GM19328 (cell line): ENCODE measurements around the gene CENPP.

Experiments
- ATAC-seq: cut with Tn5 transposase; IDR thresholded peaks from one replicate; pipeline ENCODE4 v1.9.1; 2021; ENCODE audit warnings: mild to moderate bottlenecking, moderate library complexity; ENCODE audit not compliant: unreplicated experiment

CENPP gene

DNA sequence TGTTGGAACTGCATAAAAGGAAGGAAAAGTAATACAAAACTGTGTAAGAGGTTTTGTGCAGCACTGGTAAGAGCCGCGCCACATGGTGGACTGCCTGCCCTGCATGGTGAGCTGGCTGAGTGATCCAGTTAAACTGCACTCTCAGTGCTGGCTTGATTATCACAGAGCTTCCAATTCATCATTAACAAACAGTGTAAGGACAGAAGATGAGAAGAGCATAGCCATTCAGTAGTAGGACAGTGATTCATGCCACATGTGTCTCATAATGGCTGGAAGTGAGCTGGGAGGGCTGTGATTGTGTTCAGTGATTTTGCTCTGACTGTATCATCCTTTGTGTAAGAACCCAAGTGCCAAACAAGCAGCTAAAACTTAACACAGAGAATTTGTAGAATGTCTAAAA is 142.5 kb downstream of the CENPP start:
- ATAC-seq: no peak

DNA sequence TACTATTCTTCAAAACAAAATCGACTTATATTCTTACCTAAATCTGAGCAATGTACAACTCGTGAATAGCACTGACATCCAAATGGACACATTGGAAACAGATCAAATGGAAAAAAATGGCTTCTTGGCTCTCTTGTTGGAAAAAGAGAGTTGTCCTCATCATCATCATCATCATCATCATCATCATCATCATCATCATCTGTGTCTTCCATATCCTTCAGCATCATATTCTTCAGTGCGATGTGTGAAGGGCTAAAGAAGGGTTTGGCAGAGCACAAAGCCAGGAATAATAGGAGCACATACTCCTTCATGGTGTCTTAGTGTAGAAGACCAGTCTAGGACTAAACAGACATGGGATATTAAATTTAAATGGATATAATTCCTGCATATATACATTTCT is 148.8 kb downstream of the CENPP start:
- ATAC-seq: no peak

DNA sequence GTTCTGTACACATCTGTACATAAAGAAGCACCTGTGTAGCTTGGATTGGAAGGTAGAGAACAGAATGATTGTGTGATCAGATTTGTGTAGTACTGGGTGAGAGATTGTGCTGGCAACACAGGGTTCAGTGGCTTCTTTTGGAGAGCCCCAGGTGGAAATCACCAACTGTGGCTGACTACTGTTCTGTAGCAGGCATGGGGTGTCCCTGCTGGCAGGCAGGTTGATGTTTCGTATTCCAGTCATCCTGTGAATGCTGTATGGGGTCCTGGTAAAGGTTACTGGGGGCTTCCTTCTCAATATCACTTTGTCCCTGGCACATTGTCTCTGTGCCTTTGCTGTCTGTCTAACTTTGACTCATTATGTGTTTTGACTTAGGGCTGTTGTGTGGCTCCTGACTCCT is 151.2 kb downstream of the CENPP start:
- ATAC-seq: no peak

DNA sequence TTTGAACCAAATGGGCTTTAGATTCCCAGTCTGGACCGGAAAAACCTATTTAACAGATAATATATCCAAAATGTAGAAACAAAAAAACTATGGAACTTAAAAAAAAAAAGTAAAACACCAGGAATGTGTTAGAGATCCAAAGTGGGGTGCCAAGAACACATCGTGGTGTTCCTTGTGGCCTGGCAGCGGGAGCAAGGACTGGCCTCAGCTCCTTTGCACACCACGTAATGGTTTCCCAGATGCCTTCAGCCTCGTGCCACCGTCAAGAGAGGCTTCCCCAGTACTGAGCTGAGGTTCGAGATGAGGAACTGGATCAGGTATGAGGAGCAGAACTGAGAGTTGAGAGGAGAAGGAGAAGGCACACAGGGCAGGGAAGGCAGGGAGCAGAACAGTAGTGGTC is 153.0 kb downstream of the CENPP start:
- no peak for ATAC-seq

DNA sequence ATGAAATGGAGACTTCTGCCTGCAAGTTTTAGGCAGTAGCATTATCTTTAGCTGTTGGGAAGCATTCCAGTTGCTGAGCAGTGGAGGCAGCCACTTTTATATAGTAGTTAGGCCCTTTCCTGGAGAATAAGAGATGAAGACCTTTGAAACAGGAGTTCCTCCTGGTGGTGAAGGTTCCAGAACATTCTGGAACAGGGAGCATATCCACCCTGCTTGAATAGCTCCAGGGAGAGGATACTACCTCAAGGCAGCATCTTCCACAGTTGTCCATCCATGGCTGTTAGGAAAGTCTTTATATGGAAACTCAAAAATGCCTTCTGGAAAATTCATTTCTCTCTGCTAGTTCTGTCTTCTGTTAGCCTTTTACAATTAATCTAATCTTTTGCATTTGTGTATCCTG is 153.6 kb downstream of the CENPP start:
- ATAC-seq: no peak

DNA sequence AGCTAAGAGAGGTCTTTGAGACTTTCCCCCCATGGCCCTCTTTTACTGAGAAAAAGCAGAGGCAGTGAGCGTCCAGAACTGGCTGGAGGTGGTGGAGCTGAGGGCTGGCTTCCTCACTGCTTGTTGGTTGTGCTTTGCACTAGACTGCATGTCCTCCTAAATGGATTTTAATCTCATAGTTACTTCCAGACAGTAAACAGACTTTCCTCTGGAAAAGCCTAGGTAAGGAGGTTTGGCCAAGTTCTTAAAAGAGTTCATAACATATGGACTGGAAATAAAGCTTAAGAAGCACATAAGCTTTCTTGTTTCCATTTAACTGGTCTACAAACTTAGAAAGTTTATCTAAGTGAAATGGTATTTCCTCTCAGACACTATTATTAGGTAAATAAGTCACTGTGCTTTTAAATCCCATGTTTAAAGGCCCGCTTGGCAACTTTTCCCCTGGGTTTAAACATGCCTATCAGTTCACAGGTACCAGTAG is 154.6 kb downstream of the CENPP start:
- ATAC-seq: no peak

DNA sequence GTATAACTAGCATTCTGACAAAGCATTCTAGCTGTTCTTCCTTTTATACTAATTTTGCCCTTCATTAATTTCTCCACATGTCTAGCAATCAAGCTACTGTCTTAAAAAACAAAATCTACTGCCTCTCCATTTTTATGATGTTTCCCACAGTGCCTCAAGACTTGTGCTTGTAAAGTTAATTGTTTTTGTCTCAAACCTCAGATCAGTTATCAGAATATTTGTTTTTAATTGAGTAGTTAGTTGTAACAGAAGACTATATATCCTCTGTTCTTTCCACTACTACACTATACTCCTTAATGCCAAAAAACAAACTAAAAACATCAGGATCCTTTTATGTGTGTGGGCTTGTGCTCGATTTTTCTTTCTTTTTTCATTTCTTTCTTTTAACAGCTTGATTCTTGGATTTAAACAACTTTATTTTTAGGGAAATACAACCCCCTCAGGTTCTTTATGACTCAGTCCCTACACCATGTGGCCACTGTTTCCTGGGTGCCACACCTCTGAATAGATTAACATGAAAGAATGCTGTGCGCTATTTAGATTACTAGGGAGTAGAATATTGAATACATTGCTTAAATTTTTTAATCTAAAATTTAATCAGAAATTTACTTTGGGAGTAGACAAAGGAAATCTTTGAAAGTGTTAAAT is 155.4 kb downstream of the CENPP start:
- ATAC-seq: no peak

DNA sequence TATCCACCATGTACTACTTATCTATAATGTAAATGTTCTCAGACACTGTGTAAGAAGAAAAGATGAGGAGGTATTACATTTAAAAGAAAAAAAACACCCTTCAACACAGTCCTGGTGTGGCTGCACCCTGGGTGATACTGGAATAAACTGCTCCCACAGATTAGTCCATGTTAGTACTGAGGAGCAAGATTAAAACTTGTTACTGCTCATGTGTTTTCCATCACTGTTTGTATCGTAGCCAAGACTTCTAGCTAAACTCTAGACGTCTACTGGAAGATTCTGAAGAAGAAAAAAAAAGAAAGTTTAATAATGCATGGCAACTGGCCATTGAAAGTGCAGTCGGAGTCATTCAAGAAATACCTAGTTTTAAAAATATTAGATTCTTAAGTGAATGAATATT is 156.6 kb downstream of the CENPP start, which contains the start of gene ASPN:
ASPN (minus strand) TSS at position 178 of the 400 bp plus-strand sequence.
- ATAC-seq: no peak

DNA sequence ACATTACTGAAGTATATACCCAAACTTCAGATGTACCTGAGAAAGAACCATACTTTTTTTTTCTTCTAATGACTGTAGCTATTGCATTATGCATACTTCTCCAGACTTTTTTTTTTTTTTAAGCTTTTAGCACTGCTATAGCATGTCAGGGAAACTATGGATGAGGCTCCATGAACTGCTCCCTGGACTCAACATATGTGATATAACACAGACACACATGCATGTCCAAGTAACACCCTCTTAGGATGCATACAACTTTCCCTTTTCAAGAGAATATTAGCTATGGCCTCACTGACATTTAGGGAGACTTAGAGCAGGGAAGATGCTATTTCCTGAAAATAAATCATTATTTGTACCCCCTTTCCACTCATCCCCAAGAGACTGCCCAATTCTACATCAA is 157.1 kb downstream of the CENPP start:
- no peak for ATAC-seq

DNA sequence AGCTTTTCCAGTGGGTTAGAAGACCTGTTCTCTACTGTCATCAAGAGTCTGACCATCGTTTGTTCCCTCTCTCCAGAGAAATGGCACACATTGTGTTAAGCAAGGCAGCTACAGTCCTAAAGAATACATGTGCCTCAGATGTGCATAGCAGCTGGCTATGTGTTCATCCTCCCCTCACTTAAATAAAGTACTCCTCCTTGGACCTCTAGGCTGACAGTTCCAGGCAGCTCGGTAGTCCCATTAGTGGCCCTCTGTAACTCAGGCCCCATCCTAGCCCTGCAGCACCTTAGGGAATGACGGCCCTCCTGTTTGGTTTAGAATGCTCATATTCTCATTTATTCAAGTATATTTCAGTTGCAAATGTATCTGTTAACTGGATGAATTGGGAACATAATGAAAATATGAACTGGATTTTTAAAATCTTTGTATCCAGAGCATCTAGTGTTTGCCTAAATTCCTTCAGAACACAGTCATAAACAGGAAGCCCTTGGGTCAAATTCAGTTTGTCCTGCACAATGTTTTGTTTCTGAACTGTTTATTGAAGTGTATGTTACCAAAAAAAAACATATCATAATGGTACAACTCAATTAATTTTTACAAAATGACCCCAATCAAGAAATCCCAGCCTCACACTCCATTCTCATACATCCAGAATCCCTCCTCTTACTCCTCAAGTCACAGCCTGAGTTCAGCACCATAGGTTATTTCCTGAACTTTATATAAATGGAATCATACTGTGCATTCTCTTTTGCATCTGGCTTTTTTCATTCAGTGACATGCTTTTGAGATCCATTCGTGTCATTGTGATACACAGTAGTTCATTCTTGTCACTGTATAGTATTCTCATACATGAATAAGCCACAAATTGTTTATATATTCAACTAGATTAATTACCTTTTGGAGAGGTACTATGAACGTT is 158.1 kb downstream of the CENPP start:
- ATAC-seq: no peak

DNA sequence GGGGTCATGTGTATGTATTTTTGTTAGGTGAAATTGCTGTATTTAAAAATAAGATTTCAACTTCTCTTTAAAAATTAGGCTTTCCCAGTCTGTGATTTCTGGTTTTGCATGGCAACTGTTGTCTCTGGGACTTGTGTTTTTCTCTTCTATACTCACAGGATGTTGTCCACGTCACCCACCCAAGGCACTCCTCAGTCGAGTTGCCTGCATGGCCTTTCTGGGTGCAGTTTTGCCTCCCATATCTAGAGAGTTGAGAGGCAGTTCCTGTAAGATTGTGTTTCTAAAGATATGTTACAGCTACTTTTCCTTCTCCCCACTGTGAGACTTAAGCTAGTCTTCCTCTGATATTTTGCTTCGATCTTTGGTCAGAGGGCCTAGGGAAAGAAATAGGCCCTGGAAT is 158.8 kb downstream of the CENPP start:
- no peak for ATAC-seq

DNA sequence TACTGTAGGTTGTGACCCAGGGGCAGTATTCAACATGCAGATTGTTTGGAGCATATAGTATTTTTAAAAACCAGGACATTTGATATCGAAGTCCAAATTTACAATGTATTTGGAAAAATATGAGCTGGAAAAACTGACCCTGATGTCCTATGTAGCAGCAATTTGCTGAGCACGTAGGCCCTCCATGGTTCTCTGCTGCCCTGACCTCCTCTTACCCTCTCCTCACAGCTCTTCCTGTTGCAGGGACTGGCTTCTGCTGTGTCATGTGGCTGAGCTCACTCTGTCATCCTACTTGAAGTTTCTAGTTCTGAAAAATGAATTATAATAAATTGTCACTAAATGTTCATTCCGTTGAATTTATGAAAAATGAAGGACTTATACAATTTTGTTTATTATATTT is 160.6 kb downstream of the CENPP start:
- no peak for ATAC-seq

DNA sequence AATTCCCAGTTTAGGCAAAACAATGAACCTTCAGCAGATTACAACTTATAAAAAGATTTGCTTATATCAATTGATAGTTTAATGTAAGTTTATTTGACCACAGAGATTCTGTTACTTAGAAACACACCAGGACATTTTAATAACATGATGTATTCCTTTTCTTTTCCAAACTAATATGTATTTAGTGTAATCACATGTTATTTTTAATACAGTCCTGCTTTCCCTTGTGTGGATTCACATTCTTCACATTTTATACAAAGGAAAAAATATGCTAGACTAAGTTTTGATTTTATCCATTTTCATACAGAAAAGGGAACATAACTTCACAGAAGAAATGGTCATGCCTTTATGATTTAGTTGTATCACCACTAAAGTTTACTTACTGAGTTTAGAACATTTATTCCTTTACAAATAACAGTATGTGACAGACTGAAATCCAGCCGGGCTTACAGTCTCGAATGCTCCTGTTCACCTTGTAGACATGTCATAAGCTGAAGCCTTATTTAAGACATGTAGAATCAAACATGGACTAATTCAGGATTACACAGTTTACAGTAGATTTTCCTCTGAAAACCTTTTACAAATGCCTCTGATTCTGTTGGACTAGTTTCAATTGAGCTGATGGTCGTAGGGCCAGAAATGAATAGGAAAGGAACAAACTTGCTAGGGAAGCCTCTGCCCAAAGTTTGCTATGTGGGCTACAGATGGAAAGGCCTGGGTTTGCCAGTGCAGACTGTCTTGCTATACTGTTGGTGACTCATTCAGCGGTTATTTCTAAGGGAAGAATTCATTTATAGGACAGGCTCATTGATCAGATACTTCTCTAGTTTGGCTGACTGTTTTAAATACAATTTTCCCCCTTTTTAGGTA is 163.2 kb downstream of the CENPP start:
- no peak for ATAC-seq

DNA sequence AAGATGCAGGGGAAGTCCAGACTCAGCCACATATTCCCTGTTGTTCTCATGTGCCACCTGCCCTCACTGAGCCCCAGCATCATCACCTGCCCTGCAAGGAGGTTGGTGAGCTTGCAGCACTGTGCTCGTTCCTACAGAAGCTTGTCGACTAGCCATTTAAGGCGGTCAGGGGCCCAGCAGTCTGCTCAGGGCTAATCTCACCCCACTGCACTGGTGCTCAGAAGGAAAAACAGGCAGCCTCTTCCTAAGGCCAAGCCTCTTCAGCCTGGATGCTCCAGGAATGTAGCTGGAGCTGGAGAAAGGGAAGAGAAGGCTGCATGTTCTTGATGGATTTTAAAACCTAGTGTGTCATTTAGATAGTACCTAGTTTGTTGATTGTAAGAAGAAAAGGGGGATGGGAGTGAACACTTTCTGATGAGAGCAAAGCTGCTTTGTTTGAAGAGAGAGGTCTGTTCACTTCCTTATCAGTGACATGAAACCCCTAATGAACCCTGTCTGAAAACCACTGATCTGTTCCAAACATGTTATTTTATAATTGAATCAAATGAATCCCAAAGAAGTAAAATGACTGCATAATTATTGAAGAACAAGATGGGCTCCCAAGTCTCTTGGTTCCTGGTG is 167.1 kb downstream of the CENPP start:
- ATAC-seq: no peak

DNA sequence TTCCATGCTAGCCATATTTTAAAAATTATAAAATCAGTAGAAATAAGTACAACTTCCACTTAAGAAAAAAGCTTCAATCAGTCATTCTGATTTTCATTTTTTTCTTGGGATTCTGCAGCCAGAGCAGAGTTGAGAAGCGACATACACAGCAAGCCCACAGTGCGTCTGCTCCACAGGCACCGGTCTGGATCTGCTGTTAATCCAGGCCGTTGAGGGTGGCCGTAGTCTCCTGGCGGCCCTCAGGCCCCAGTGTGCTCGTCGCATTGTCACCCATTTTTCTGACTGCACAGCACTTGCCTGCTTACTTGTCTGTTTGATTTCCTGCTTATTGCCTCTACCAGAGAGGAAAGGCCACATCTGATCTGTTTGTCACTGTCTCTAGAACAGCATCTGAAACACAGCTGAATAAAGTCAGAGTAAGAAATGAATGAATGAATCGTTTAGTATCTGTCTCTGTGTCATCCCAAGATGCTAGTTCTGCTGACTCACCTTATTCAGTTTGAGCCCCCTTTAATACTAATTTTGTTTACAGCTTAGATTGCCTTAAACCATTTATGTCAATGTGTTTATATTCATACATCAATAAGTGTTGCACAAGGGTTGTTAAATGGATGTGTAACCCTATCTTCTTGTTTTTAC is 168.1 kb downstream of the CENPP start:
- ATAC-seq: no peak

DNA sequence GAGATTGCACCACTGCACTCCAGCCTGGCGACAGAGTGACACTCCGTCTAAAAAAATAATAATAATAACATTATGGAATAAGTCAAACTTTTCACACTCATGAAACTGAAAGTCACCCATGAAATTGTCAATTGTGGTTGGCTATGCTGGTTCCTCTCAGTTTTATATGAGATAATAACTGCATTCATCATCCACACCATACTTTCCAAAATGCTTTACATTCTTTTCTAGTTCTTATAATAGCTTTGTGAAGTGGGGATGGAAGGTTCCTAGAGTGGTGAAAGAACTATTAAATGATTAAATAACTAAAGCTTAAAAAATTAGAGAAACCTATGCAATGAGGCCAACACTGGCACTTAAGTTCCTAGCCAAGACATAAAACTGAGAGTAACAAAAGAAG is 169.1 kb downstream of the CENPP start:
- ATAC-seq: no peak

DNA sequence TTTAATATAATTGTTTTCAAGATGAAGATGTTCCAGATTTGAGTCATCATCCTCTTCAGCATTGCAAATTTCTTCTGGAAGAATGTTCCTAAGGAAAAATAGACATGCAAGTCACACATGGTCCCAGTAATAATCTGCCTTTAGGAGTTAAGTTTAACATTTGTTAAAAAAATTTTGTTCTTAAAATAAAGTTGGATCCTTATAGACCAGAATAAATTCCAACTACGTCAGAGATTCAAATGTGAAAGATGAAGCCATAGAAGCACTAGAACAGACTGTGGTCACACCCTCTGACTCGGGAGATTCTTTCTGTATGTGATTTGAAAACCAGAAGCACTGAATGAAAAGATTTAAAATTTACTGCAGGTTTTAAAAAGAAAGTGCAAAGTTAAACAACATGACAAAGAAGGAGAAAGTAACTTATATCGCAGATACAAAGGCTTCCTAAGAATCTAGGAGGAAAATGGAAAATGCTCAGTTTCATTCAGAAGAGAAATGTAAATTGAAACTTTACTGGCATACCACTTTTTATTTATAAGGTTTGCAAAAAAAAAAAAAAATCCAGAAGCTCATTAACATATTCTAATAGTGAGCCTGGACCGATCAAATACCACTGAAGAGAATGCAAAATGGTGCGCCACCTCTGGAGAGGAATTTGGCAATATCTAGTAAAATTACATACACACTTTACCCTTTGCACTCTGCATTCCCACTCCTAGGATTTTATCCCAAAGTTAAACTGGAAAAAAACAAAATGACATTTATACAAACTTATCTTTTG is 170.8 kb downstream of the CENPP start:
- ATAC-seq: no peak

DNA sequence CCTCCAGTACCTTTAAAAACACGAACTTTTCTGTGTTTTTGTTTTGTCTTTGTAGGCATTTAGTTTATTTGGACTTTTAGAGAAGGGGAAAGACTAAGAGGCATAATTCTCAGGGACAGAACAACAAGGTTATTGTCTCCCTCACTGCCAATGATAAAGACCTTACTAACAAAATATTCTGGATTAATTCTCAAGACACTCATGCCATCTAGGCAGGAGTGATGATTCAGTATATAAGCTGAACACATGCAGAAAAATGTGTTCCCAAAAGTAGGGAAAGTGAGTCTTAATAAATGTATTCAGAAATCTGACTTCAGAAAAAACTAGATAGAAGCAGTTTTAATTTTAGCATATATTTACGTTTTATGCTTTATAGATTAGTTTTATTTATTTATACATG is 173.9 kb downstream of the CENPP start:
- ATAC-seq: no peak

DNA sequence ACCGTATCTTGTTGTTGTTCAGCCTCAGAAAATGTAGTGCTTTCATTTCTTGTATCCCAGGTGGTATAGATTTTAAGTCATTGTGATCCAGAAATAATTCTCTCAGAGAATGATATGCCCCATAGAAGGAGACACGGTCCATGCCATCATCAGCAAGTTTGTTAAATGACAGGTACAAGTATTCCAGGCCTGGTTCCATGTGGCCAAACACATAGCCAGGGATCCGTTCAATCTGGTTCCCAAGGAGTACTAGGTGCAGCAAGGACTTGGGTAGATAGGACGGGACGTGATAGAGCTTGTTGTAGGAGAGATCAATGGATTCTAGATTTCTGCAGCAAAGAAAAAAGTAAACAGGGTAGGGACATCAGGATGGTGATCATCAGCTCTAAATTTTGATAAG is 175.0 kb downstream of the CENPP start:
- no peak for ATAC-seq
